NCI-H1417 (cell line): ENCODE measurements around the gene MFAP1.
"Not testable (repeated sequence)": the region's sequence is repeated elsewhere in the genome, so short reads cannot be mapped to it uniquely, and the experiment has no call there.

Experiments
- DNase-seq, 3 experiments: peaks; one replicate each; lab custom pipeline; 2025; lab: John Stamatoyannopoulos, UW

The MFAP1 gene

DNA sequence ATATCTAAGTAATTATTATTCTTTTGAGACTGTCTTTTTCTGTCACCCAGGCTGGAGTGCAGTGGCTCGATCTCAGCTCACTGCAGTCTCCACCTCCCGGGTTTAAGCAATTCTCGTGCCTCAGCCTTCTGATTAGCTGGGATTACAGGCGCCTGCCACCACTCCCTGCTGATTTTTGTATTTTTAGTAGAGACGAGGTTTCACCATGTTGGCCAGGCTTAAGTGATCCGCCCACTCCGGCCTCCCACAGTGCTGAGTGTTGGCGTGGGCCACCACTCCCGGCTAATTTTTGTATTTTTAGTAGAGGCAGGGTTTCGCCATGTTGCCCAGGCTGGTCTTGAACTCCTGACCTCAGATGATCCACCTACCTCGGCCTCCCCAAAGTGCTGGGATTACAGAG, 815 bp upstream of the MFAP1 start:
- not testable (repeated sequence) for DNase-seq

DNA sequence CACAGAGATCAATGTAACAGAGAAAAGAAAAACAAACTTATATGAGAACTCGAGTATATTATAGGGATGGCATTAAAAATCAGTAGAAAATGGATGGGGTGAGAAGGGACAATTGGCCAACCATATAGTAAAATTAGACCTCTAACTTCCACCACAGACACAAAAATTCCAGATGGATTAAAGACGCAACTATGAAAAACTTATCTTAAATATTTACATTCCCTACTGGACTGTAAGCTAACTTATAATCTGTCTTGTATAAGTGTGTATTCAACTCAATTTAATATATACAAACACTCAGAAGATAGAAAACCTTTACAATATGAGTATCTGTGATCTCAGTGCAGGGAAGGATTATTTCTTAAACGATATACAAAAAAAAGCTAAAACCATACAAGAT, 3.0 kb downstream of the MFAP1 start:
- no peak for DNase-seq

GRCh38 chr15:43815064-43815463, 9.4 kb downstream of the MFAP1 start:
- DNase-seq = not testable (repeated sequence)

DNA sequence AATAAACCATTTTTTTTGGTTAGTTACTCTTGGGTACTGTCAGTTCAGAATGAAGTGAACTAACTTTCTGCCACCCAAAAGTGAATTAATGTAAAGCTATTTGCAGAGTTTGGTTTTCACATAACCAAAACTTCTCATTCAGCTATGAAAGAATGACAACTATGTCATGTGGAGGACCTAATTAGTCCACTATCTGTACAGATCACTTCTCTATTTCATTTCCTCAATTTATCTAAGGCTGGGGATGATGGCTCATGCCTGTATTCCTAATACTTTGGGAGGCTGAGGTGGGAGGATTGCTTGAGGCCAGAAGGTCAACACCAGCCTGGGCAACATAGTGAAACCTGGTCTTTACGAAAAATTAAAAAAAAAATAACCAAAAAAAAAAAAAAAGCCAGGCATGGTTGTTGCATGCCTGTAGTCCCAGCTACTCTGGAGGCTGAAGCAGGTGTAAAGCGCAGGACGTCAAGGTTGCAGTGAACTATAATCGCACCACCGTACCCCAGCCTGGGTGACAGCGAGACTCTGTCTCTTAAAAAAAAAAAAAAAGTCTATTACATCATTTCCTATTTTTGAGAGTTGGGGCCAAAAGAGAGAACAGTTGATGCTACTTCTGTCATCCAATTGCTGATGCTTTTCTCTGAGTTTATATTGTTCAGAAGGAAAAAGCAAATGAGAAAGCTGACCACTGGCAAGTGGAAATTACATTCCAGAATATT, 15.4 kb downstream of the MFAP1 start:
- DNase-seq = no peak

DNA sequence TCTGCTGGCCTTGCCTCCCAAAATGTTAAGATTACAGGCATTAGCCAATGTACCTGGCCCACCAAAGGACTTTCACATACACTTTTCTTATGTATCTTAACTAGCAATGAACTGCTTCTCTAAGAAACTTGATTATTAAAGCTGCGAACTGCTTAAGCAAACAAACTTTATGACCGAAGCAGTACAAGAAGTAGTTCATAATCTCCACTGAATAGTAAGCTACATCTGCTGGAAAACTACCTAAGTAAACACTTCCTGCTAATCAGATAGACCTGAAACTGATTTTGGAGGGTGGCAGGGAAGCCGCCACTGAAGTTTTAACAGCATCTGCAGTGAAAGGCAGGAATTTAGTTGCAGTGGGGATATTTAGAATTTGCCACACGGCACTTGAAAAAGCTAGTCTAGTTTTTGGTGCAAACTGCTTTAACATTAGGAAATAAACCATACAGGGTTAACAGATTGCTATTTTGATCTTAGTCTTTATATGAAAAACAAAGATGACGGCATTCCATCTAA, 16.0 kb downstream of the MFAP1 start:
- DNase-seq = no peak

- DNase-seq = not testable (repeated sequence)
Observed at GRCh38 chr15:43802676-43803075, 21.8 kb downstream of the MFAP1 start.

GRCh38 chr15:43800286-43801141, 24.0 kb downstream of the MFAP1 start, which contains the start of gene HYPK:
Gene HYPK (plus strand): TSS chr15:43800599. CDS start chr15:43800623, 24 bp downstream.
- DNase-seq = peak in 2 of 3 experiments; percentile 3 to 63

DNA sequence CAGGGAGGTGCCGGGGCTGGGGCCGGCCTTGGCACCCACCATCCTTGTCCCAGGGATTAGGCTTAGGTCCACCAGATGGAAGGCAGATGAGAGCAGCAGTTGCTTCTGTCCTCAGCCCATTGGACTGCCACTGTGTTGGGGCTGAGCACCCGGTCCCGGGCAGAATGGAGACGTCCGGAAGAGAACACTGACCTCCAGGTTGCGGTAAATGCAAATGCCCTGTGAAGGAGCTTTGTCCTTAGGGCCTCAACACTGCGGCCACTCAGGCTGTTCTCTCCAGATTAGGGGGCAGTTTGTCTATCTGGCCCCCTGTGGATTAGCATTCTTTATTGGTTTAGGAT, 24.6 kb downstream of the MFAP1 start, which contains the start of gene SERINC4:
Gene SERINC4, minus strand, starts transcription at position 276 of the 341 bp plus-strand sequence. Its CDS starts 234 bp downstream, at position 42.
- no peak for DNase-seq

GRCh38 chr15:43799209-43799944, 25.1 kb downstream of the MFAP1 start:
- peak; percentile 48 to 86 (median 75) for DNase-seq

DNA sequence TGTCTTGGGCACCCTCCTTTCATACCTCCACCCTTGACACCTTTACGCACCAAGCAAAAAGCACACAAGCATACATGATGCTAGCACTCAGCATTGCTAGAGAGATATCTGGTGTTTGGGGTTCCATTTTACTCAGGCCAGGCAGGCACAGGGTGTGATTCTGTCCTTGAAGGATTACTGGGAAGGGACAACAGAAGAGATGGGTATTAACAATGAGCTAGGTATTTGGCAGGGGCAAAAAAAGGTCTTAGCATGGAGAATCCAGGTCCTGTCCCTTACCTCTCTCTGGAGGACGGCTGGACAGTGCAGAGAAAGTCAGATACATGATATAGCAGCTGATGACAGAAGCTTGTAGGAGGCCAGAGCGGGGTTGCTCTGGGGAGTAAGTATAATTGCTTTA, 27.9 kb downstream of the MFAP1 start:
- no peak for DNase-seq

DNA sequence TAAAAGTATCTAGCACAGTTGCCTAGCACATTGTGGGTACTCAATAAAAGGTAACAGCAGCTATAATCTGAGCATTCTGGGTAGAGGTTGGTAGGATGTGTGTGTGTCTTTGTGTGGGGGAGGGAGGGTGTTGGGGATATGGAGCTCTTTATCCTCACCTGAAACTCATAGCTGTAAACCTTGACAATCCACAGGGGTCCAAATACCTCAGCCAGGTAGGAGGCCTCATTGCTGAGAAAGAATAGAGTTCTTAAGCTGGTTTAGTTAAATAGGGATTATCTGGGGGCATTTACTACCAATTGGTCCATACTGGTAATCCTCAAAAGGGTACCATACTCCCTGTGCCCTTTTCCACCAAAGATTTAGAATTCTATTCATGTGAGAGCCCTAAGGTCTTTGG, 28.5 kb downstream of the MFAP1 start:
- no peak for DNase-seq

- DNase-seq = no peak
Observed at GRCh38 chr15:43795197-43795596, 29.3 kb downstream of the MFAP1 start.

DNA sequence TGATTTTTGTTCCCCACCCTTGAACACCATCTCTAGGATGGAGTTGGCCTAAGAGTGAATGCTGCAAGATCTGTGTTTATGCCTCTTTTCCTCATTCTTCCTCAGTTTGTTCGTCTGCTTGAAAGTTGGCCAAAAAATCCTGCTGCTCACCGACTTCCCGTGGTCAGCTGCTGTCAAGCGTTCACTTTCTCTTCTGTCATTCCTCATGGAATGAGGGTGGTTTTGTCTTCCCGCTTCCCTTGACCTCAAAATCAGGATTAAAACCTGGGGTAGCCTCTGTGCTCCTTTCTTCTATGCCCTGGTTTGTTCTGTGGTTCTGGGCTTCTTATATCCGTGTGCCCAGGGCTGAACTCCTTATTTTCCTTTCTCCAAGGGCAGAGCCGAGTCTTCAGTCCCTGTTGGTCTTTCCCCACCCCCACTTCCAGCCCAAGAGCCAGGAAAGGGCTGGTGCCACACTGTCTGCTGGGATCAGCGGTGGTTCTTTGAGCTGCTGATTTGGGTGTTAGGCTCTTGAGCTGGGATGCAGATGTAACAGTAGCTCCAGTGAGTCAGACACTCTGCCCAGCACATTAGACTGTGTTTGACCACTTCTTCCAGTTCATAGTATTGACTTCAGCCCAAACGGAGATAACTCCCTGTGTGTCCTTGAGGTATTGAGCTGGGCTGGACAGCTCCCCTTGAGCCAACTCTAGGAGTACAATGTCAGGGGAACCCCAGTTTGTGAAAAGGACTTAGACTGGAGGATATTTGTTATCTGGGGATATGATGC, 30.0 kb downstream of the MFAP1 start:
- no peak for DNase-seq

DNA sequence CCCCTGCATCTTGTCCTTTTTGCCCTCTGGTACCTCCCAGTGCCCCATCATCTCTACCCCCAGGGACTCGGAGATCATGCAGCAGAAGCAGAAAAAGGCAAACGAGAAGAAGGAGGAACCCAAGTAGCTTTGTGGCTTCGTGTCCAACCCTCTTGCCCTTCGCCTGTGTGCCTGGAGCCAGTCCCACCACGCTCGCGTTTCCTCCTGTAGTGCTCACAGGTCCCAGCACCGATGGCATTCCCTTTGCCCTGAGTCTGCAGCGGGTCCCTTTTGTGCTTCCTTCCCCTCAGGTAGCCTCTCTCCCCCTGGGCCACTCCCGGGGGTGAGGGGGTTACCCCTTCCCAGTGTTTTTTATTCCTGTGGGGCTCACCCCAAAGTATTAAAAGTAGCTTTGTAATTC, 30.8 kb downstream of the MFAP1 start:
- peak in 1 of 3 experiments; percentile 2 for DNase-seq

GRCh38 chr15:43792761-43793476, 31.6 kb downstream of the MFAP1 start:
- peak in 1 of 3 experiments; percentile 46 for DNase-seq

DNA sequence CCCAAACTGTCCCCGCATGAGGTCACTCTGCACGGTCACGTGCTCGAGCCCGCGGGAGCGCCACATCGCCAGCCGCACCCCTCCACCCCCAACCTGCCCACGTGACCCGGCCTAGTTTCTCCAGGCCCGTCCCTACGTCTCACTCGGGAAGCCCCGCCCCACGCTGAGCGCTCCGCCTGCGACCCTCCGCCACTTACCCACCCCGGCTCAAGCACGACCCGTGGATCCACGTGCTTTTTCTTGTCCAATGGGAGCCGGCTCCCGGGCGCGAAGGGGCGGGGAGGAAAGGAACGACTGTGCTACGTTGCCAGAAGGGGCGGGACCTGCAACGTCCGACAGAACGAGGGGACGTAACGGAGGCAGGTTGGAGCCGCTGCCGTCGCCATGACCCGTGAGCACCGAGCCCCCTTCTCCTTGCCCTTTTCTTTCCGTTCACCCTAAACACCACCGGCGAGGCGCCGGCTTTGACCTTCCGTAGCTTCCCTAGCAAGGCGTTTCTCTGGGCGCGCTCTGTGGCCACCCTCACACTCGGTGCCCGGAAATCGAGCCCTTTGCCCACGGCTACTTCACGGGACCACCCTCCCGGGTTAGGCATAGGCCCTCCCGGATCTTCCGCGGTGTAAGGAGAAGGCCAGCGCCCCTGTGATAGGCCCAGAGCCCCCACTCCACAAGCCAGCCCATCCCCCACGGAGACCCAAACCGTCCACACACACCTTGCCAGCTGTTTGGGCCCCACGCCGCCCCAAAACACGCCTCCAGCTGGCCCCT, 32.3 kb downstream of the MFAP1 start, which contains the start of gene SERF2:
Gene SERF2, plus strand, starts transcription at position 328 of the 768 bp plus-strand sequence. Its CDS starts 57 bp downstream, at position 385.
- DNase-seq = peak; percentile 95 to 98 (median 95)

DNA sequence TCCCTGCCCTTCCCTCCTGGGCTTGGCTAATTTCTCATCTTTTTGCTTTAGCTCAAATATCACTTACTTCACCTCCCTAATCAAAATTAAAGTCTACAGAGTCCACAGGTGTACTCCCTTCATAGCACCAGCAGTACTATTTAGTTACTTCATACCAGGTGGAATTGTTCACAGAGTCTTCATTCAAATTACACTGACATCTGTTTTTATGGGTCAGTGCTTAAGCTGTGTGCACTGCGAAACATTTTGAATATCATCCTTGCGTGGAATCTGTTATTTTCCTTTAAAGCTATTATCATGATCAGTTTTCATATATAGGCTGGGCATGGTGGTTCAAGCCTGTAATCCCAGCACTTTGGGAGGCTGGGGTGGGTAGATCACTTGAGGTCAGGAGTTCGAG, 35.1 kb downstream of the MFAP1 start:
- DNase-seq = no peak

DNA sequence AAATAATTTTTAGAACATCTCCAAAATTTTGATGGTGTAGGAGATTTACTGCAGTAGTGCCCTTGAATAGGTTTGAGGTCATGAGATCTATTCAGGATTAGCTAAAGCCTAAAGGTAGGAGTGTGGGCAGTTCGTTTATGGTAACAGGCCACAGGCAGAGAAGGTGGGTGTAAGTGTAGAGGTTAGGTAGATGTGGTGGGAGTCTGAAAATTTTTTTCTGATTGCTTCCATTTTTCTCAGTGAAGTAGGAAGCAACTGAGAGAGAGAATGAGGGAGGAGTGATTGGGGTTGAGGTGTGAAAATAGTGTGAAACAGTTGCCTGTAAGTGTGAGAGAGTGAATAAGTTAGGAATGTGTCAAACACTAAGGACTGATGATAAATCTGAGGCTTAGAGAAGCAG, 45.5 kb downstream of the MFAP1 start:
- DNase-seq = no peak

GRCh38 chr15:43777267-43777914, 47.1 kb downstream of the MFAP1 start:
- peak; percentile 77 to 87 (median 87) for DNase-seq
